ES-I3 (cell line): Measurements from ENCODE around the gene CCDC88C.

Source experiments
- H3K36me3 ChIP-seq: 2 replicates; pipeline ENCODE4 v1.6.1; 2013; ENCODE audit warnings: mild to moderate bottlenecking, low read length, control low read depth, moderate library complexity; ENCODE audit not compliant: insufficient read depth
- H3K4me1 ChIP-seq: 2 replicates; pipeline ENCODE4 v1.6.1; 2013; ENCODE audit warnings: mild to moderate bottlenecking, control low read depth, low read length; ENCODE audit not compliant: insufficient read depth
- H3K9ac ChIP-seq: 2 replicates; pipeline ENCODE4 v1.6.1; 2013; ENCODE audit warnings: low read depth, mild to moderate bottlenecking, low read length, moderate library complexity
- H3K9me3 ChIP-seq: 2 replicates; pipeline ENCODE4 v1.6.1; 2013; ENCODE audit warnings: mild to moderate bottlenecking, low read length, moderate library complexity; ENCODE audit not compliant: control insufficient read depth, insufficient read depth

Gene CCDC88C

GRCh38 chr14:91350813-91351511 lies 66.7 kb downstream of the CCDC88C start:
- Histone ChIP-seq H3K36me3 (no peaks in the 10 kb centered on the region), H3K9ac (no peak overlapping the region), H3K9me3 (no peaks in the 10 kb centered on the region), H3K4me1 (peaks cover 31% of the 10 kb centered on the region)

GRCh38 chr14:91350483-91350812 lies 67.2 kb downstream of the CCDC88C start:
- Histone ChIP-seq H3K9me3 (no peaks in the 10 kb centered on the region), H3K36me3 (no peaks in the 10 kb centered on the region), H3K9ac (no peak overlapping the region), H3K4me1 (peaks cover 31% of the 10 kb centered on the region)

- Histone ChIP-seq H3K4me1 (peaks cover 31% of the 10 kb centered on the region), H3K9me3 (no peaks in the 10 kb centered on the region), H3K36me3 (no peaks in the 10 kb centered on the region), H3K9ac (no peak overlapping the region)
These were observed 68.0 kb downstream of the CCDC88C start for GRCh38 chr14:91349481-91350074.

- H3K36me3 ChIP-seq: no peaks in the 10 kb centered on the region
- no peak overlapping the region for H3K9ac ChIP-seq
- no peaks in the 10 kb centered on the region for H3K9me3 ChIP-seq
- H3K4me1 ChIP-seq: peaks cover 31% of the 10 kb centered on the region
These were observed 68.7 kb downstream of the CCDC88C start for GRCh38 chr14:91348845-91349465.

- Histone ChIP-seq H3K4me1 (peaks cover 22% of the 10 kb centered on the region), H3K36me3 (no peaks in the 10 kb centered on the region), H3K9me3 (no peaks in the 10 kb centered on the region), H3K9ac (no peak overlapping the region)
These were observed 70.8 kb downstream of the CCDC88C start for GRCh38 chr14:91346838-91347173.

GRCh38 chr14:91344096-91344495 lies 73.5 kb downstream of the CCDC88C start:
- Histone ChIP-seq H3K9me3 (no peaks in the 10 kb centered on the region), H3K36me3 (no peaks in the 10 kb centered on the region), H3K4me1 (peaks cover 6% of the 10 kb centered on the region), H3K9ac (no peak overlapping the region)

- Histone ChIP-seq H3K4me1 (no peaks in the 10 kb centered on the region), H3K9ac (no peak overlapping the region), H3K9me3 (no peaks in the 10 kb centered on the region), H3K36me3 (no peaks in the 10 kb centered on the region)
These were observed 74.6 kb downstream of the CCDC88C start for GRCh38 chr14:91343051-91343450.

GRCh38 chr14:91342206-91342760 lies 75.3 kb downstream of the CCDC88C start:
- H3K4me1 ChIP-seq: no peaks in the 10 kb centered on the region
- H3K36me3 ChIP-seq: no peaks in the 10 kb centered on the region
- H3K9ac ChIP-seq: no peak overlapping the region
- H3K9me3 ChIP-seq: no peaks in the 10 kb centered on the region

GRCh38 chr14:91341751-91342154 lies 75.9 kb downstream of the CCDC88C start:
- H3K9me3 ChIP-seq: no peaks in the 10 kb centered on the region
- H3K4me1 ChIP-seq: no peaks in the 10 kb centered on the region
- H3K36me3 ChIP-seq: no peaks in the 10 kb centered on the region
- H3K9ac ChIP-seq: no peak overlapping the region

GRCh38 chr14:91341334-91341733 lies 76.3 kb downstream of the CCDC88C start:
- Histone ChIP-seq H3K36me3 (no peaks in the 10 kb centered on the region), H3K9me3 (no peaks in the 10 kb centered on the region), H3K4me1 (no peaks in the 10 kb centered on the region), H3K9ac (no peak overlapping the region)

GRCh38 chr14:91339671-91340369 lies 77.8 kb downstream of the CCDC88C start:
- Histone ChIP-seq H3K9ac (no peak overlapping the region), H3K4me1 (no peaks in the 10 kb centered on the region), H3K36me3 (no peaks in the 10 kb centered on the region), H3K9me3 (no peaks in the 10 kb centered on the region)

- no peak overlapping the region for H3K9ac ChIP-seq
- H3K9me3 ChIP-seq: no peaks in the 10 kb centered on the region
- H3K4me1 ChIP-seq: no peaks in the 10 kb centered on the region
- H3K36me3 ChIP-seq: no peaks in the 10 kb centered on the region
These were observed 78.5 kb downstream of the CCDC88C start for GRCh38 chr14:91339076-91339475.

GRCh38 chr14:91338379-91338778 lies 79.2 kb downstream of the CCDC88C start:
- no peaks in the 10 kb centered on the region for H3K36me3 ChIP-seq

GRCh38 chr14:91337699-91338335 lies 79.8 kb downstream of the CCDC88C start:
- H3K9me3 ChIP-seq: no peaks in the 10 kb centered on the region
- H3K36me3 ChIP-seq: no peaks in the 10 kb centered on the region
- H3K9ac ChIP-seq: no peak overlapping the region
- H3K4me1 ChIP-seq: no peaks in the 10 kb centered on the region

More at GRCh38 chr14:91338379-91338778, 79.2 kb downstream of the CCDC88C start:
- no peak overlapping the region for H3K9ac ChIP-seq
- no peaks in the 10 kb centered on the region for H3K4me1 ChIP-seq
- H3K9me3 ChIP-seq: no peaks in the 10 kb centered on the region
